SK-N-SH (cell line): Measurements from ENCODE around the gene INO80D. TPM values are rescaled to one million over a fixed set of nuclear protein-coding genes. Genes with fewer than 3 reads are reported as not detected.

ENCODE experiments used
- CTCF ChIA-PET: fragments of 300-600, 350-600 bp; formaldehyde crosslinking; extraction: SDS; loops from one replicate; lab custom pipeline; 2021; lab: Yijun Ruan, JAX
- POLR2A ChIA-PET: fragments of 350-600 bp; sonication (Branson Sonifier 250); formaldehyde crosslinking; extraction: SDS; loops from one replicate; lab custom pipeline; 2020; ENCODE audit warnings: antibody characterized with exemption, inconsistent platforms; lab: Yijun Ruan, JAX
- DNase-seq: peaks from one replicate; pipeline ENCODE4 v3.0.0; 2012
- H2AFZ ChIP-seq: fragments of 200-600 bp; sonication (generic); 2 replicates; pipeline ENCODE4 v1.8.1; 2016; ENCODE audit warnings: antibody characterized with exemption, mild to moderate bottlenecking, low read depth
- H3F3A ChIP-seq: fragments of 200-600 bp; sonication (generic); replicated peaks from 2 replicates; pipeline ENCODE3; 2016; ENCODE audit warnings: antibody characterized with exemption, mild to moderate bottlenecking; ENCODE audit not compliant: insufficient read depth
- H3K27ac ChIP-seq, 2 experiments: fragments of 200-500 bp in 1 of 2; fragments of 200-600 bp in 1 of 2; sonication (Bioruptor generic) in 1 of 2; sonication (generic), shearing (Covaris generic) in 1 of 2; 2 replicates each; pipeline versions ENCODE4 v1.5.1 to v1.6.1; 2014 to 2016; ENCODE audit warnings: low read depth in 2 of 2, inconsistent platforms in 1 of 2, low read length in 1 of 2, mild to moderate bottlenecking in 1 of 2, mixed read lengths in 1 of 2
- H3K27me3 ChIP-seq: fragments of 200-600 bp; sonication (generic), shearing (Covaris generic); 2 replicates; pipeline ENCODE4 v1.6.1; 2016; ENCODE audit warnings: mixed run types; ENCODE audit not compliant: insufficient read depth
- H3K36me3 ChIP-seq, 2 experiments: fragments of 200-500 bp in 1 of 2; fragments of 200-600 bp in 1 of 2; sonication (Bioruptor generic) in 1 of 2; sonication (generic) in 1 of 2; replicated peaks in 1 of 2; 2 replicates each; pipeline versions ENCODE3 to v1.5.1; 2014 to 2016; ENCODE audit warnings: low read length in 1 of 2, mild to moderate bottlenecking in 1 of 2; ENCODE audit not compliant: insufficient read depth in 2 of 2, control insufficient read depth in 1 of 2
- H3K4me1 ChIP-seq, 2 experiments: fragments of 200-500 bp in 1 of 2; fragments of 200-600 bp in 1 of 2; sonication (Bioruptor generic) in 1 of 2; sonication (generic), shearing (Covaris generic) in 1 of 2; 2 replicates each; pipeline versions ENCODE4 v1.5.1 to v1.6.1; 2014 to 2016; ENCODE audit warnings: low read depth in 1 of 2, low read length in 1 of 2, mixed run types in 1 of 2; ENCODE audit not compliant: insufficient read depth in 2 of 2, control insufficient read depth in 1 of 2
- H3K4me2 ChIP-seq: fragments of 200-600 bp; sonication (generic), shearing (Covaris generic); 2 replicates; pipeline ENCODE4 v1.6.1; 2017; ENCODE audit warnings: mixed run types
- H3K4me3 ChIP-seq, 2 experiments: fragments of 200-500 bp in 1 of 2; fragments of 200-600 bp in 1 of 2; sonication (Bioruptor generic) in 1 of 2; sonication (generic), shearing (Covaris generic) in 1 of 2; 2 replicates each; pipeline versions ENCODE4 v1.5.1 to v1.8.1; 2014 to 2016; ENCODE audit warnings: low read depth in 2 of 2, inconsistent platforms in 1 of 2, low read length in 1 of 2, mild to moderate bottlenecking in 1 of 2, mixed read lengths in 1 of 2, moderate library complexity in 1 of 2
- H3K79me2 ChIP-seq: fragments of 200-600 bp; sonication (generic); 2 replicates; pipeline ENCODE4 v1.8.1; 2017; ENCODE audit warnings: mild to moderate bottlenecking; ENCODE audit not compliant: insufficient read depth
- H3K9ac ChIP-seq: fragments of 200-600 bp; sonication (generic); 2 replicates; pipeline ENCODE4 v1.6.1; 2017; ENCODE audit warnings: mixed run types
- H3K9me2 ChIP-seq: fragments of 200-600 bp; sonication (generic); 2 replicates; pipeline ENCODE4 v1.6.1; 2017; ENCODE audit warnings: mixed run types
- H3K9me3 ChIP-seq: fragments of 200-600 bp; sonication (generic); 2 replicates; pipeline ENCODE4 v1.6.1; 2017; ENCODE audit warnings: mixed run types, mild to moderate bottlenecking, moderate library complexity
- H4K20me1 ChIP-seq: fragments of 200-600 bp; sonication (generic); 2 replicates; pipeline ENCODE4 v1.6.1; 2017; ENCODE audit warnings: mild to moderate bottlenecking, mixed run types; ENCODE audit not compliant: insufficient read depth
- CHD2 ChIP-seq: fragments of 150-350 bp; IDR thresholded peaks from 2 replicates; pipeline ENCODE4 v1.6.1; 2018; ENCODE audit warnings: low read length; ENCODE audit not compliant: partially characterized antibody
- EP300 ChIP-seq, 2 experiments: IDR thresholded peaks; 2 replicates each; pipeline versions ENCODE4 v1.4.0 to v1.6.1; 2012; ENCODE audit warnings: borderline replicate concordance in 1 of 2, low read depth in 1 of 2, low read length in 1 of 2
- GABPA ChIP-seq: IDR thresholded peaks from 2 replicates; pipeline ENCODE4 v1.4.0; 2012; ENCODE audit warnings: low read depth, mild to moderate bottlenecking
- GATA2 ChIP-seq: sonication (generic); formaldehyde crosslinking; IDR thresholded peaks from 2 replicates; pipeline ENCODE4 v1.5.0; 2020; ENCODE audit warnings: mild to moderate bottlenecking, missing genetic modification reagents
- IRF3 ChIP-seq: fragments of 150-350 bp; IDR thresholded peaks from 2 replicates; pipeline ENCODE4 v1.6.1; 2016; ENCODE audit warnings: mild to moderate bottlenecking, low read depth, low read length
- MEF2A ChIP-seq: IDR thresholded peaks from 2 replicates; pipeline ENCODE4 v1.4.0; 2012; ENCODE audit warnings: low read depth, borderline replicate concordance
- PBX3 ChIP-seq: IDR thresholded peaks from 2 replicates; pipeline ENCODE4; 2012
- POLR2AphosphoS5 ChIP-seq: IDR thresholded peaks from 2 replicates; pipeline ENCODE4 v1.6.1; 2012; ENCODE audit warnings: low read depth, low read length
- REST ChIP-seq: IDR thresholded peaks from 2 replicates; pipeline ENCODE4 v1.6.1; 2012; ENCODE audit warnings: mild to moderate bottlenecking, low read depth, low read length, moderate library complexity
- RXRA ChIP-seq: IDR thresholded peaks from 2 replicates; pipeline ENCODE4 v1.4.0; 2012; ENCODE audit warnings: low read depth, mild to moderate bottlenecking, borderline replicate concordance
- TAF1 ChIP-seq: IDR thresholded peaks from 2 replicates; pipeline ENCODE4 v1.6.1; 2012; ENCODE audit warnings: low read depth, mild to moderate bottlenecking, low read length, moderate library complexity, borderline replicate concordance
- TCF12 ChIP-seq: IDR thresholded peaks from 2 replicates; pipeline ENCODE4 v1.4.0; 2012
- ZBTB33 ChIP-seq: IDR thresholded peaks from 2 replicates; pipeline ENCODE4 v1.4.0; 2012; ENCODE audit warnings: low read depth, borderline replicate concordance
- WGBS: methylation state at CpG from one replicate; pipeline ENCODE4 v1.1.6; 2017; ENCODE audit warnings: low lambda C conversion rate; 5-methylcytosine and 5-hydroxymethylcytosine counted together
- polyA plus RNA-seq, 3 experiments: library from polyadenylated mRNA; depleted of rRNA; stranded (reverse); fragments of >200 nt; gene quantifications; 2 replicates each; pipeline ENCODE4 v1.2.3, GENCODE V29; 2012

Gene INO80D
- polyA plus RNA-seq, 1 of the 3 experiments (the other 2 are of a cell fraction), result 0.69 TPM

- H3K4me3 ChIP-seq, result no peak overlapping the region
- DNase-seq, result no peak
- H3K9me2 ChIP-seq, result no peaks in the 10 kb centered on the region
- no peaks in the 10 kb centered on the region for H4K20me1 ChIP-seq
- no peak overlapping the region for H3K4me2 ChIP-seq
- no peak overlapping the region for H3K27ac ChIP-seq
- TF ChIP-seq MEF2A (no peak), GABPA (no peak), GATA2 (CRISPR knock-in tag) (no peak), PBX3 (no peak), REST (no peak), ZBTB33 (no peak), POLR2AphosphoS5 (no peak), CHD2 (no peak), TCF12 (no peak), RXRA (no peak), EP300 (IDR thresholded peaks at IDR 0.05; ENCODE audit: borderline replicate concordance in 1 of 2, low read depth in 1 of 2, low read length in 1 of 2) (no peak), IRF3 (no peak), TAF1 (no peak)
- TF ChIP-seq, all 33 proteins: peak for 0
- WGBS, result 90% methylated on average over 8 of the region's 8 CpGs
- no peaks in the 10 kb centered on the region for H3K9me3 ChIP-seq
- no peaks in the 10 kb centered on the region for H3K4me1 ChIP-seq
- peaks cover 3 to 16% of the 10 kb centered on the region in 2 experiments for H3K36me3 ChIP-seq
- H3F3A ChIP-seq, result no peaks in the 10 kb centered on the region
- H3K9ac ChIP-seq, result no peak overlapping the region
- H3K27me3 ChIP-seq, result no peaks in the 10 kb centered on the region
- POLR2A ChIA-PET, result no interaction called here
- CTCF ChIA-PET, result interaction anchor here (0.6 to 1.1 kb wide), 2 partner anchors 9 to 143 kb away, joined by 3 to 4 read pairs; no protein-coding TSS in a partner anchor
- H2AFZ ChIP-seq, result no peak overlapping the region
- peaks cover 15% of the 10 kb centered on the region; the same call in 1 of the 2 replicates for H3K79me2 ChIP-seq
These were observed 53.9 kb downstream of the INO80D start for GRCh38 chr2:206031950-206032567.
